GM12878 (cell line): ENCODE results near the gene HEPHL1. TPM values are rescaled to one million over a fixed set of nuclear protein-coding genes. Genes with fewer than 3 reads are reported as not detected.

ENCODE experiments used
- ATAC-seq: fragments of 200-7000 bp; cut with Tn5 transposase; 3 replicates; pipeline ENCODE4 v1.9.1; 2020; ENCODE audit warnings: mild to moderate bottlenecking, moderate library complexity
- BruUV-seq: library from RNA; stranded (reverse); fragments of 400-500 nt; replicated peaks from 2 replicates; lab custom pipeline; 2021; lab: Mats Ljungman, UMichigan
- CTCF ChIA-PET: fragments of 300-600 bp; sonication (Branson Sonifier 250); formaldehyde crosslinking; extraction: SDS; loops from one replicate; lab custom pipeline; 2021; ENCODE audit warnings: inconsistent platforms; lab: Yijun Ruan, JAX
- POLR2A ChIA-PET: fragments of 350-600 bp; formaldehyde crosslinking; extraction: SDS; loops from one replicate; lab custom pipeline; 2021; ENCODE audit warnings: inconsistent platforms; lab: Charles Lee
- RAD21 ChIA-PET: fragments of 300-600 bp; sonication (Branson Sonifier 250); formaldehyde crosslinking; loops from one replicate; lab custom pipeline; 2023; ENCODE audit warnings: antibody characterized with exemption; ENCODE audit not compliant: unreplicated experiment; lab: Charles Lee
- SMC1A ChIA-PET: fragments of 300-600 bp; sonication (Branson Sonifier 250); formaldehyde crosslinking; loops from one replicate; lab custom pipeline; 2023; ENCODE audit not compliant: unreplicated experiment, uncharacterized antibody; lab: Charles Lee
- DNase-seq: peaks from one replicate; pipeline ENCODE4 v3.0.0-alpha.2; 2011; ENCODE audit warnings: low read depth, low spot score
- FAIRE-seq: peaks from 3 replicates; lab custom pipeline; 2011; peaks lifted over from hg19 to GRCh38; lab: Jason Lieb, UNC
- H2AFZ ChIP-seq: 2 replicates; pipeline ENCODE4 v1.6.0; 2011; ENCODE audit warnings: low read depth, low read length, control low read depth; ENCODE audit not compliant: control insufficient read depth
- H3K27ac ChIP-seq: 2 replicates; pipeline ENCODE4 v1.5.1; 2011; ENCODE audit warnings: control low read depth; ENCODE audit not compliant: control insufficient read depth, insufficient read depth
- H3K27me3 ChIP-seq, 2 experiments: replicated peaks in 1 of 2; 2 replicates each; pipeline versions ENCODE4 v1.6.0 to v1.6.1; 2011; ENCODE audit warnings: low read length in 1 of 2; ENCODE audit not compliant: control insufficient read depth in 2 of 2, insufficient read depth in 2 of 2
- H3K36me3 ChIP-seq, 2 experiments: 2 replicates each; pipeline ENCODE4 v1.5.1; 2011; ENCODE audit warnings: low read length in 1 of 2; ENCODE audit not compliant: control insufficient read depth in 2 of 2, insufficient read depth in 2 of 2
- H3K4me1 ChIP-seq: 2 replicates; pipeline ENCODE4 v1.6.1; 2011; ENCODE audit warnings: mild to moderate bottlenecking, low read length, moderate library complexity, mixed read lengths; ENCODE audit not compliant: control insufficient read depth, insufficient read depth
- H3K4me2 ChIP-seq: 2 replicates; pipeline ENCODE4 v1.6.0; 2011; ENCODE audit warnings: control low read depth; ENCODE audit not compliant: control insufficient read depth, insufficient read depth
- H3K4me3 ChIP-seq: fragments of 200-600 bp; sonication (generic); 2 replicates; pipeline ENCODE4 v1.5.1; 2016
- H3K79me2 ChIP-seq: 2 replicates; pipeline ENCODE4 v1.6.0; 2011; ENCODE audit warnings: low read length; ENCODE audit not compliant: control insufficient read depth, insufficient read depth
- H3K9ac ChIP-seq: 2 replicates; pipeline ENCODE4 v1.8.0; 2011; ENCODE audit warnings: low read length, control low read depth, mixed read lengths; ENCODE audit not compliant: control insufficient read depth, insufficient read depth
- H3K9me3 ChIP-seq: replicated peaks from 3 replicates; pipeline ENCODE4 v1.5.1; 2011; ENCODE audit warnings: mild to moderate bottlenecking, low read length; ENCODE audit not compliant: control insufficient read depth, insufficient read depth
- H4K20me1 ChIP-seq: 2 replicates; pipeline ENCODE4 v1.6.0; 2011; ENCODE audit not compliant: control insufficient read depth, insufficient read depth
- ASH2L ChIP-seq: fragments of 300-600, 200-600 bp; sonication (generic); IDR thresholded peaks from 2 replicates; pipeline ENCODE4 v1.6.1; 2017; ENCODE audit warnings: low read depth, mild to moderate bottlenecking, borderline replicate concordance
- ATF7 ChIP-seq: fragments of 450-650 bp; IDR thresholded peaks from 2 replicates; pipeline ENCODE4 v1.6.1; 2016; ENCODE audit warnings: low read depth, mild to moderate bottlenecking
- CBX3 ChIP-seq: fragments of 200-600 bp; sonication (generic); IDR thresholded peaks from 2 replicates; pipeline ENCODE4 v1.6.1; 2016; ENCODE audit warnings: low read depth, borderline replicate concordance
- E4F1 ChIP-seq: fragments of 450-650 bp; IDR thresholded peaks from 2 replicates; pipeline ENCODE4 v1.6.1; 2018; ENCODE audit warnings: borderline replicate concordance, mild to moderate bottlenecking; ENCODE audit not compliant: partially characterized antibody
- HDAC6 ChIP-seq: fragments of 200-600 bp; sonication (generic); IDR thresholded peaks from one replicate; pipeline ENCODE4 v1.8.0; 2017; ENCODE audit warnings: antibody characterized with exemption; ENCODE audit not compliant: unreplicated experiment
- NRF1 ChIP-seq: conservative IDR thresholded peaks from 2 replicates; pipeline ENCODE4 v1.6.1; 2011; ENCODE audit warnings: mild to moderate bottlenecking, low read depth, low read length, improper control_type of control experiment
- PAX8 ChIP-seq: fragments of 450-650 bp; IDR thresholded peaks from 2 replicates; pipeline ENCODE4 v1.6.1; 2017; ENCODE audit warnings: mild to moderate bottlenecking, moderate library complexity
- PBX3 ChIP-seq: IDR thresholded peaks from 2 replicates; pipeline ENCODE4 v1.6.1; 2011; ENCODE audit warnings: mild to moderate bottlenecking, low read depth, low read length, moderate library complexity; ENCODE audit not compliant: insufficient replicate concordance
- REST ChIP-seq: IDR thresholded peaks from 2 replicates; pipeline ENCODE4 v1.6.1; 2012; ENCODE audit warnings: mild to moderate bottlenecking, low read depth, low read length
- RFX5 ChIP-seq: IDR thresholded peaks from 2 replicates; pipeline ENCODE4 v1.6.1; 2011; ENCODE audit warnings: low read depth, low read length, improper control_type of control experiment
- SIN3A ChIP-seq: IDR thresholded peaks from 2 replicates; pipeline ENCODE4 v1.6.1; 2012; ENCODE audit warnings: low read depth, low read length, improper control_type of control experiment
- SMARCA5 ChIP-seq: fragments of 450-650 bp; IDR thresholded peaks from 2 replicates; pipeline ENCODE4 v1.6.1; 2017; ENCODE audit warnings: mild to moderate bottlenecking
- ZNF24 ChIP-seq: fragments of 450-650 bp; IDR thresholded peaks from 2 replicates; pipeline ENCODE4 v1.6.1; 2017; ENCODE audit warnings: antibody characterized with exemption, mild to moderate bottlenecking
- WGBS: methylation state at CpG from one replicate; pipeline ENCODE4 v1.1.6; 2016; ENCODE audit warnings: low lambda C conversion rate; ENCODE audit not compliant: insufficient replicate concordance, insufficient coverage; ENCODE audit errors: missing lambda C conversion rate; 5-methylcytosine and 5-hydroxymethylcytosine counted together
- in situ Hi-C: fragments of 300-500 bp; cut with MboI; formaldehyde crosslinking; loops from 9 replicates; pipeline ENCODE4 v1.14.3; 2018; ENCODE audit warnings: mixed read lengths
- intact Hi-C: fragments of 100-400 bp; cut with micrococcal nuclease; formaldehyde crosslinking; loops from one replicate; pipeline ENCODE4 v1.14.2; 2022; ENCODE audit not compliant: unreplicated experiment
- polyA plus RNA-seq, 11 experiments: library from polyadenylated mRNA; depleted of rRNA in 4 of 11; unstranded in 6 of 11; stranded (reverse) in 5 of 11; fragments of >200 nt; fragmentation: Nextera tagmentation in 4 of 11; fragmentation: Illumina TruSeq in 1 of 11; extraction: Ambion mirVana in 4 of 11; extraction: Trizol in 1 of 11; gene quantifications; 1 replicate in 1 of 11; 2 replicates in 10 of 11; pipeline versions ENCODE4 v1.2.1 to v1.2.3, GENCODE V29; 2011 to 2016; ENCODE audit warnings: inconsistent platforms in 2 of 11, missing spikeins in 2 of 11, low read depth in 1 of 11
- total RNA-seq, 4 experiments: library from RNA; depleted of rRNA in 3 of 4; stranded (reverse); fragments of >200 nt in 3 of 4; fragmentation: Illumina TruSeq in 1 of 4; extraction: Trizol in 1 of 4; gene quantifications; 2 replicates each; pipeline versions ENCODE4 v1.2.1 to v1.2.3, GENCODE V29; 2013 to 2021

Gene HEPHL1
- total and polyA plus RNA-seq, 10 of the 15 experiments (the other 5 are each of a cell fraction or from before 2014, with no cell fraction given), result 0.02 to 0.08 (median 0.05) TPM; not detected in 6

DNA sequence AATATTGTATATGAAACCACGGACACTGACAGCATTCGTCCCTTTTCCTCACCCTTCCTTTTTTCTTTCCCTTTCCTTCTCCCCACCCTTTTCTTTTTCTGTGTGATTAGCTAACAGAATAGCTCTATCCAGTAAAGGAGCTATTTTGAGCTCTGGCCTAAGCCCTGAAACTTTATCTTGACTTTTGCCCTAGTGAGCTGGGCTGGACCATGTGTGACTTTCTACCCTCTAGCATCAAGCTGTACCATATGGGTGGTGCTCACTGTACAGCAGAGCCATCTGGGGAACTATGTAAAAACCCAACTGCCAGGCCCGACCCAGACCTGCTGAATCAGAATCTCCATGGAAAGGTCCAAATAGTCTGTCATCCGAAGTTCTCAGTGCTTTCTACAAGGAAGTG, 85.6 kb downstream of the HEPHL1 start:
- no peak overlapping the region for H3K27ac ChIP-seq

More for the DNA sequence above, 85.6 kb downstream of the HEPHL1 start:
- DNase-seq (no peak), FAIRE-seq (no peak), ATAC-seq (no peak)
- ChIA-PET CTCF (no interaction called here), SMC1A (interaction anchor here (1.0 kb wide), 1 partner anchor 70 kb away, joined by 3 read pairs; no protein-coding TSS in a partner anchor), POLR2A (no interaction called here), RAD21 (no interaction called here)
- no peak overlapping the region for H2AFZ ChIP-seq
- H3K9me3 ChIP-seq, result no peaks in the 10 kb centered on the region; the same call in 2 of the 3 replicates
- no peaks in the 10 kb centered on the region for H4K20me1 ChIP-seq
- no peak overlapping the region for H3K4me3 ChIP-seq
- no peak for TF ChIP-seq REST
- TF ChIP-seq E4F1, result no peak
- no peak for TF ChIP-seq RFX5
- TF ChIP-seq CBX3, result no peak
- no peak for TF ChIP-seq PAX8
- TF ChIP-seq SMARCA5, result no peak
- no peak for TF ChIP-seq HDAC6
- TF ChIP-seq ATF7, result no peak
- no peak for TF ChIP-seq ASH2L
- TF ChIP-seq SIN3A, result no peak
- TF ChIP-seq NRF1, result no peak
- no peak for TF ChIP-seq ZNF24
- TF ChIP-seq PBX3, result no peak
- 92% methylated on average over 4 of the region's 4 CpGs for WGBS
- in situ Hi-C loops (no loop called here), intact Hi-C loops (loop anchor here (10.0 kb wide), 1 partner anchor 182 kb away; no protein-coding TSS in a partner anchor)
- H3K79me2 ChIP-seq, result no peaks in the 10 kb centered on the region
- H3K9ac ChIP-seq, result no peak overlapping the region
- no TSS peak for BruUV-seq
- H3K4me2 ChIP-seq, result no peak overlapping the region
- H3K36me3 ChIP-seq, result no peaks in the 10 kb centered on the region
- H3K27me3 ChIP-seq, result no peaks in the 10 kb centered on the region
- H3K4me1 ChIP-seq, result no peaks in the 10 kb centered on the region
